ENCODE data around the gene TMTC1.

Gene TMTC1

GRCh38 chr12:29717540-29718100 lies 66.1 kb downstream of the TMTC1 start:
- intact Hi-C loops (cut with DNase I): no loop called here
- no peak for DNase-seq

- no peak for DNase-seq
- intact Hi-C loops (cut with DNase I): no loop called here
Measured at GRCh38 chr12:29714966-29715365, 68.8 kb downstream of the TMTC1 start.

GRCh38 chr12:29713729-29714128 lies 70.0 kb downstream of the TMTC1 start:
- intact Hi-C loops (cut with DNase I): no loop called here
- DNase-seq: no peak

GRCh38 chr12:29711381-29711780 lies 72.4 kb downstream of the TMTC1 start:
- no peak for DNase-seq
- intact Hi-C loops (cut with DNase I): no loop called here

DNA sequence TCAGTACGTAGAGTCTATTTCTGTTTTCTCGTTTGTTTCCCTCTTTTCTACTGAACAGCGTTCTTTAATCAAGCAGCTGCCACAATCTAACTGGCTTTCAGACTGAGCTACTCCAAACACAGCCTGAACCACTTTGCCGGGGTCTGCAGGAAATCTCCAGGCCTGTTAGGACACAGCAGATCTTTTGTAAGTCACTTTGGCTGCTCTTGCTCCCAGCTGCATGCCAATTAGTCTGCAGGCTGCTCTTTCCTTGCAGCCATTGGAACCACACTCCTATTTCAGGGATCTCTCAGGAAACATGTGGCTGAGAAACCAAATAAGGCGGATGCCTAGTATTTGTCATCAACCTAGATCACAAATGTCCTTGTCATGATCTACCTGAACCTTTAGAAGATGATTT lies 73.6 kb downstream of the TMTC1 start:
- peak in 8 of 10 donors; percentile 14 to 86 (median 30) for DNase-seq
- intact Hi-C loops (cut with DNase I): no loop called here

DNA sequence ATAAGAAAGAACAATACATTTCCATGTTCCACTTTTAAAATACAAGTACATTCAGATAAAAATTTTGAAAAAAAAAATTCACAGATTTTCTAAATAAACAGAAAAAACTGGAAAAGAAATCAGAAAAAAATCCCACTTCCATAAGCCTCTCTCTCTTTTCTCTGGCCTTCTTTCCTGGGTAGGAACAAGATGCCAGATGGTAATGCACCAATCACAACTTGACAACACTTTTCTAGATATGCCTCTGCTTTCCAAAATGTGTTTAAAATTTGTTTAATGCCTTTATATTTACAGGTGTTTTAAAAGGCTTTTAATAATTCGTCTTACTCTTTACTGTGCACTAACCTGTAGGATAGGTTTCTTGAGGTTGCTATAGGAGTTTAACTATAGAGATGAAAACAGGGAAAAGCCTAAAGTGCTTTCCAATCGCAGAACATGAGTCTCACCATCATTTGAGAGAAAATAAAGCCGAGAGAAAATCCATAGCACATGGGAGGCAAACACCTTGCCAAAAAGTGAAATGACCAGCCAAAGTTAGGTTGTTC lies 74.2 kb downstream of the TMTC1 start:
- intact Hi-C loops (cut with DNase I): no loop called here
- no peak for DNase-seq

GRCh38 chr12:29709054-29709453 lies 74.7 kb downstream of the TMTC1 start:
- no peak for DNase-seq
- intact Hi-C loops (cut with DNase I): no loop called here

- DNase-seq: no peak
- intact Hi-C loops (cut with DNase I): no loop called here
Measured at GRCh38 chr12:29707846-29708245, 75.9 kb downstream of the TMTC1 start.

GRCh38 chr12:29706311-29706710 lies 77.4 kb downstream of the TMTC1 start:
- intact Hi-C loops (cut with DNase I): no loop called here
- no peak for DNase-seq

GRCh38 chr12:29703528-29703927 lies 80.2 kb downstream of the TMTC1 start:
- no peak for DNase-seq
- intact Hi-C loops (cut with DNase I): no loop called here

GRCh38 chr12:29702972-29703371 lies 80.8 kb downstream of the TMTC1 start:
- intact Hi-C loops (cut with DNase I): no loop called here
- DNase-seq: no peak

DNA sequence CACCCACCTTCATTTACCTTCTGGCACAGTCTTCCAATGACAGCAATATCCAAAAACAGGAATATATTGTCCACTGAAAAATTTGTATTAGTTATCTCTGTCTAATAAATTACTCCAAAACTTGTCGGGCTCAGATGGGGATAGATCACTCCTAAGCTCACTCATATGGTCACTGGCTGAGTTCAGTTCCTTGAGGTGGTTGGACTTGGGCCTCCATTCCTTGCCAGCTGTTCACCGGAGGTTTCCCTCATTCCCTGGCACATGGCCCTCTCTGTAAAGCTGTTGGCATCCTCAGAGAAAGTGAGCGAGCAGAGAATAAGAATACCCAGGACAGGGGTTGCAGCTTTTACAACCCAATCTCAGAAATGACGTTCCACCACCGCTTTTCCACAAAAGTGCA lies 81.5 kb downstream of the TMTC1 start:
- intact Hi-C loops (cut with DNase I): no loop called here
- DNase-seq: no peak

DNA sequence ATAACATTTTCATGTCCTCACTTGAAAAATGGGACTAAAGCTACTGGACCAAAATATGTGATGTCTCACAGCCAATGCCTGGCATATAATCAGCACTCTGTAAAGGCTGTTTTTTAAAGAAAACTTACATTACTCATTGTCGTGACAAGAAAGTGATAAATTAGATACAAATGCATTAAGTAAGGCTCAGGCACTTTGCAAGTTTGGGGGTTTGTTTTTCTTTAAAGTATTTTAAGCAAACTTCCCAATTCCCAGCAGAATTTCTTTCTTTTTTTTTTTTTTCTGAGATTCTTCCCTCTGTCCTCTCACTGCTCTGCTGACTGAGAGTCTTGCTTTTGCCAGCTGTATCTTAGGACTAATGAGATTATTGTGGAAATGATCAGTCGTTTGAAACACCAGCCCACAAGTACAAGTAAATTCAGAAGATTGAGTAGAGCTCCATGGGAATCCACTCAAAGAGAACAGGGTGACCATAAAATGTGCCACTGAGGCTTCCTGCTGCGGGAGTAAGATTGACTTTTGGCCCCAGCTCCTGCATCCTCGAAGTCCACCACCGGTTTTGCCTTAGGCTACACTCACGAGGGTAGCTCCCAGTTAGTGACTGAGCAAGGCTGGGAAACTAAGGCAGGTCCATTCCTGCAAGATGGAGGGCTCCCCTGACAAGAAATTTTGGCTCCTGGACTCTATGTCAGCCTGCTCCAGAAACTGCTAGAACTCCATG lies 82.8 kb downstream of the TMTC1 start:
- no peak for DNase-seq
- intact Hi-C loops (cut with DNase I): no loop called here

- no peak for DNase-seq
- intact Hi-C loops (cut with DNase I): no loop called here
Measured at GRCh38 chr12:29698756-29699155, 85.0 kb downstream of the TMTC1 start.

- DNase-seq: no peak
- intact Hi-C loops (cut with DNase I): no loop called here
Measured at GRCh38 chr12:29695800-29696199, 87.9 kb downstream of the TMTC1 start.

- intact Hi-C loops (cut with DNase I): no loop called here
- no peak for DNase-seq
Measured at GRCh38 chr12:29695026-29695425, 88.7 kb downstream of the TMTC1 start.

DNA sequence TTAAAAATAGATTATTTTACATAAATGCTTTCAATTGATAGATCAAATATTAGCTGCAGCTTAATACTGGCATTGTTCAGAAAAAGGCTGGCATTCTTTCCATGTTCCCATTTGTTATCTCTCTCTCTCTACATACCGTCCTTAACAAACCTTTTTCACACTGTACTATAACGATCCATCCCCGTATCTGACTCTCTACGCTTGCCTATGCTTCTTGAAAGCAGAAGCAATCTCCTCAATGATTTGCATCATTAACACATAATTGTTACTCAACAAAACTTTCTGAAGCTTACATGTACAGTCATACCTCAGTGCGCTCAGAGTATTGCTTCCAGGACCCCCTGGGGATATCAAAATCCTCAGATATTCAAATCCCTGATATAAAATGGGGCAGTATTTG lies 89.7 kb downstream of the TMTC1 start:
- intact Hi-C loops (cut with DNase I): no loop called here
- no peak for DNase-seq

- intact Hi-C loops (cut with DNase I): no loop called here
- no peak for DNase-seq
Measured at GRCh38 chr12:29692237-29692636, 91.5 kb downstream of the TMTC1 start.

DNA sequence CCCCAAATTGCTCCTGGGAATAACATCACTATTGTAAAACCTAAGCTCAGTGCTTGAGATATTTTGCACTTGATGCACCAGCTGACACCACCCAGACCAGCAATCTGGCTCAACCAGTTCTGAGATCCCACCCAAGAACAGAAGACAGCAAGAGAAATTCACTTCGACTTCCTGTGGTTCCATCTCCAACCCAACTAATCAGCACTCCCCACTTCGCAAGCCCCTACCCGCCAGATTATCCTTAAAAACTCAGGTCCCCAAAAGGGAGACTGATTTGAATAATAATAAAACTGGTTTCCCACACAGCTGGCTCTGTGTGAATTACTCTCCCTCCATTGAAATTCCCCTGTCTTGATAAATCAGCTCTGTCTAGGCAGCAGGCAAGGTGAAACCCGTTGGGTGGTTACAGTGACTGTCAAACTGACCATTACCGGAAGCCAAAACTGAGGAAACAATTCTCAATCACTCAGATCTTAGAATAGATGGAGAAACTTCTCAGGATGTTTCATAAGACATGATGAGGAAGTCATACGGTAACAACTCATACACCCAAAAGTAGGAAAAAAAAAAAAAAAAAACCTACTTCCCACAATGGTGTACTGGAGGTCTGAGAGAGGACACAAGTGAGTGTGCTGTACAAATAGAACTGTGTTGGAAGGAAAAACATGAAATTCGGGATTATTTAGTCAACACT lies 92.4 kb downstream of the TMTC1 start:
- intact Hi-C loops (cut with DNase I): no loop called here
- DNase-seq: no peak

- intact Hi-C loops (cut with DNase I): no loop called here
- no peak for DNase-seq
Measured at GRCh38 chr12:29690728-29691127, 93.0 kb downstream of the TMTC1 start.

GRCh38 chr12:29688914-29689313 lies 94.8 kb downstream of the TMTC1 start:
- intact Hi-C loops (cut with DNase I): no loop called here
- no peak for DNase-seq

DNA sequence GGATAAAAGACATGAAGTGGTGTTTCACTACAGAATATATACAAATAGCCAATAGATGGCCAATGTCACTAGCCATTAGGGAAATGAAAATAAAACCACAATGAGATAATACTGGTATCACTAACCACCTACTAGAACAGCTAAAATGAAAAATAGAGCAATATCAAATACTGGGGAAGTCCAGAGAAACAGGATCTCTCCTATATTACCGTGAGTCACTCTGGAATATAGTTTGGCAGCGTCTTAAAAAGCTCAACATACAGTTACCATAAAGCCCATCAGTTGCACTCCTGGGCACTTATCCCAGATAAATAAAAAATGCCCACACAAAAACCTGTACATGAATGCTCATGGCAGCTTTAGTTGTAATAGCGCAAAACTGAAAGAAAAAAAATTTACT lies 101.7 kb downstream of the TMTC1 start:
- intact Hi-C loops (cut with DNase I): no loop called here
- DNase-seq: no peak
